ENCODE measurements around the gene ERCC8.

DNA sequence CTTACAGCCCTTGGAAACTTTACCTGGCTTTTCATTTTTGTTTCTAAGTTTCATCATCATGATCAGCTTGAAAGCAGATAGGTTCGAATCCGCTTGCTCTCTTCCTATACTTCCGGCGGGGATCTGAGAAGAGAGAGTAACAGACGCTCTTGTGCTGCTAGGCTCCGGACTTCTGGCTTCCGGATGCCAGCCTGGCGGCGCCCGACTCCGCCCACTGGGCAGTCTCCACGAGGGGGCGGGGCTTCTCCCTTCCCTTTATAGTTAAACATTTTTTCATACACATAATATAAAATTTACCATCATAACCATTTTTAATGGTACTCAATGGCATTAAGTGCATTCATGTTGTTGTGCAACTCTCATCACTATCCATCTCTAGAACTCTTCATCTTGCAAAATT lies 51.3 kb downstream of the ERCC8 start:
- TF ChIP-seq CTCF (IDR thresholded peaks at IDR 0.05; ENCODE audit: low read depth, low read length, missing input control) (no peak), REST (IDR thresholded peaks at IDR 0.05) (no peak), RAD21 (IDR thresholded peaks at IDR 0.05) (no peak), YY1 (IDR thresholded peaks at IDR 0.05) (no peak), SP1 (IDR thresholded peaks at IDR 0.05) (no peak), JUND (IDR thresholded peaks at IDR 0.05) (no peak), EGR1 (IDR thresholded peaks at IDR 0.05; ENCODE audit: low read depth in 2 of 2) (no peak), FOXA2 (IDR thresholded peaks at IDR 0.05) (no peak), FOXA1 (IDR thresholded peaks at IDR 0.05) (no peak), RXRA (IDR thresholded peaks at IDR 0.05) (no peak), TAF1 (conservative IDR thresholded peaks at IDR 0.05) (no peak), GABPA (IDR thresholded peaks at IDR 0.05 in 1 of 2, conservative IDR thresholded peaks at IDR 0.05 in 1 of 2) (no peak)
- TF ChIP-seq, protein P1, sequence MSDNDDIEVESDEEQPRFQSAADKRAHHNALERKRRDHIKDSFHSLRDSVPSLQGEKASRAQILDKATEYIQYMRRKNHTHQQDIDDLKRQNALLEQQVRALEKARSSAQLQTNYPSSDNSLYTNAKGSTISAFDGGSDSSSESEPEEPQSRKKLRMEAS (IDR thresholded peaks at IDR 0.05): no peak
- TF ChIP-seq, protein P2, sequence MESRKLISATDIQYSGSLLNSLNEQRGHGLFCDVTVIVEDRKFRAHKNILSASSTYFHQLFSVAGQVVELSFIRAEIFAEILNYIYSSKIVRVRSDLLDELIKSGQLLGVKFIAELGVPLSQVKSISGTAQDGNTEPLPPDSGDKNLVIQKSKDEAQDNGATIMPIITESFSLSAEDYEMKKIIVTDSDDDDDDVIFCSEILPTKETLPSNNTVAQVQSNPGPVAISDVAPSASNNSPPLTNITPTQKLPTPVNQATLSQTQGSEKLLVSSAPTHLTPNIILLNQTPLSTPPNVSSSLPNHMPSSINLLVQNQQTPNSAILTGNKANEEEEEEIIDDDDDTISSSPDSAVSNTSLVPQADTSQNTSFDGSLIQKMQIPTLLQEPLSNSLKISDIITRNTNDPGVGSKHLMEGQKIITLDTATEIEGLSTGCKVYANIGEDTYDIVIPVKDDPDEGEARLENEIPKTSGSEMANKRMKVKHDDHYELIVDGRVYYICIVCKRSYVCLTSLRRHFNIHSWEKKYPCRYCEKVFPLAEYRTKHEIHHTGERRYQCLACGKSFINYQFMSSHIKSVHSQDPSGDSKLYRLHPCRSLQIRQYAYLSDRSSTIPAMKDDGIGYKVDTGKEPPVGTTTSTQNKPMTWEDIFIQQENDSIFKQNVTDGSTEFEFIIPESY (IDR thresholded peaks at IDR 0.05): no peak

Data from liver (tissue), 3 donors.